Posterior vena cava (tissue), 2 donors: ENCODE results near the gene HDLBP. TPM values are rescaled to one million over a fixed set of nuclear protein-coding genes. Genes with fewer than 3 reads are reported as not detected.
"Not testable (repeated sequence)": the region's sequence is repeated elsewhere in the genome, so short reads cannot be mapped to it uniquely, and the experiment has no call there.

Experiments
- DNase-seq: peaks from one replicate; pipeline ENCODE4 v3.0.0-alpha.2; 2020; ENCODE audit warnings: low spot score
- intact Hi-C, 2 donors: fragments of 100-400 bp; cut with DNase I; formaldehyde crosslinking; loops; one replicate each; pipeline versions ENCODE4 v1.14.1 to v1.14.2; 2022 to 2023
- total RNA-seq, 2 donors: library from RNA; stranded (reverse); fragmentation: NEBNext Ultra II Directional; extraction: Animal tissue kit (Norgen Biotek cat#: 25700); gene quantifications; one replicate each; pipeline ENCODE4 v1.2.1, GENCODE V29; 2021
- donor health status: DM: yes; HTN: yes; CAD: no.
- donor health status: DM: yes; HTN: yes; CAD: no.

HDLBP gene
- total RNA-seq, 2 donors from 2014 or later, result 428 to 459 TPM

GRCh38 chr2:241313543-241314095 is 1.9 kb downstream of the HDLBP start:
- DNase-seq, result no peak
- intact Hi-C loops, result no loop called here

GRCh38 chr2:241312082-241312481 is 3.4 kb downstream of the HDLBP start:
- DNase-seq, result no peak
- intact Hi-C loops, result no loop called here

- no peak for DNase-seq
- intact Hi-C loops, result no loop called here
Observed at GRCh38 chr2:241310917-241311566, 4.4 kb downstream of the HDLBP start.

- no peak for DNase-seq
Observed at GRCh38 chr2:241309684-241310117, 5.8 kb downstream of the HDLBP start.

GRCh38 chr2:241308832-241309500 is 6.5 kb downstream of the HDLBP start:
- DNase-seq, result no peak
- intact Hi-C loops, result no loop called here

More at GRCh38 chr2:241309684-241310117, 5.8 kb downstream of the HDLBP start:
- intact Hi-C loops, result no loop called here

- intact Hi-C loops, result no loop called here
- no peak for DNase-seq
Observed at GRCh38 chr2:241308267-241308666, 7.2 kb downstream of the HDLBP start.

- no peak for DNase-seq
Observed at GRCh38 chr2:241307055-241307454, 8.4 kb downstream of the HDLBP start.

GRCh38 chr2:241304039-241304670 is 11.3 kb downstream of the HDLBP start:
- intact Hi-C loops, result no loop called here
- DNase-seq, result no peak

More at GRCh38 chr2:241307055-241307454, 8.4 kb downstream of the HDLBP start:
- intact Hi-C loops, result no loop called here

GRCh38 chr2:241302759-241303651 is 12.5 kb downstream of the HDLBP start:
- intact Hi-C loops, result no loop called here
- DNase-seq, result no peak

- intact Hi-C loops, result no loop called here
- DNase-seq, result no peak
Observed at GRCh38 chr2:241302083-241302482, 13.4 kb downstream of the HDLBP start.

GRCh38 chr2:241300000-241300399 is 15.5 kb downstream of the HDLBP start:
- intact Hi-C loops, result no loop called here
- no peak for DNase-seq

GRCh38 chr2:241298673-241299072 is 16.8 kb downstream of the HDLBP start:
- intact Hi-C loops, result no loop called here
- no peak for DNase-seq

GRCh38 chr2:241296767-241297166 is 18.7 kb downstream of the HDLBP start:
- intact Hi-C loops, result no loop called here
- DNase-seq, result no peak

GRCh38 chr2:241295326-241296095 is 20.0 kb downstream of the HDLBP start:
- no peak for DNase-seq
- intact Hi-C loops, result no loop called here

GRCh38 chr2:241293378-241293797 is 22.1 kb downstream of the HDLBP start:
- DNase-seq, intact Hi-C loops: not testable (repeated sequence)

GRCh38 chr2:241291977-241292376 is 23.5 kb downstream of the HDLBP start:
- DNase-seq, result no peak
- intact Hi-C loops, result no loop called here

- no peak for DNase-seq
- intact Hi-C loops, result no loop called here
Observed at GRCh38 chr2:241291153-241291552, 24.3 kb downstream of the HDLBP start.

GRCh38 chr2:241289597-241289996 is 25.9 kb downstream of the HDLBP start:
- DNase-seq, result no peak
- intact Hi-C loops, result no loop called here

GRCh38 chr2:241289053-241289452 is 26.4 kb downstream of the HDLBP start:
- DNase-seq, result no peak
- intact Hi-C loops, result no loop called here
